GM19238 (cell line): ENCODE measurements around the gene LRRC8B.
"Not testable (repeated sequence)": the region's sequence is repeated elsewhere in the genome, so short reads cannot be mapped to it uniquely, and the experiment has no call there.

ENCODE experiments used
- DNase-seq: peaks from one replicate; pipeline ENCODE4 v3.0.0; 2011; ENCODE audit warnings: low spot score; ENCODE audit not compliant: insufficient read length

The LRRC8B gene

GRCh38 chr1:89581859-89582258 lies 57.2 kb downstream of the LRRC8B start:
- DNase-seq: no peak

DNA sequence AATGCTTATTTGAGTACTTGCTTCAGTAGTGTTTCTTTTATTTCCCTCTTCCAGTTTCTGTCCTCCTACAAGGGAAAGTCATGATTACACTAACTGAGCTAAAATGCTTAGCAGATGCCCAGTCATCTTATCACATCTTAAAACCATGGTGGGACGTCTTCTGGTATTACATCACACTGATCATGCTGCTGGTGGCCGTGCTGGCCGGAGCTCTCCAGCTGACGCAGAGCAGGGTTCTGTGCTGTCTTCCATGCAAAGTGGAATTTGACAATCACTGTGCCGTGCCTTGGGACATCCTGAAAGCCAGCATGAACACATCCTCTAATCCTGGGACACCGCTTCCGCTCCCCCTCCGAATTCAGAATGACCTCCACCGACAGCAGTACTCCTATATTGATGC lies 57.9 kb downstream of the LRRC8B start:
- no peak for DNase-seq

DNA sequence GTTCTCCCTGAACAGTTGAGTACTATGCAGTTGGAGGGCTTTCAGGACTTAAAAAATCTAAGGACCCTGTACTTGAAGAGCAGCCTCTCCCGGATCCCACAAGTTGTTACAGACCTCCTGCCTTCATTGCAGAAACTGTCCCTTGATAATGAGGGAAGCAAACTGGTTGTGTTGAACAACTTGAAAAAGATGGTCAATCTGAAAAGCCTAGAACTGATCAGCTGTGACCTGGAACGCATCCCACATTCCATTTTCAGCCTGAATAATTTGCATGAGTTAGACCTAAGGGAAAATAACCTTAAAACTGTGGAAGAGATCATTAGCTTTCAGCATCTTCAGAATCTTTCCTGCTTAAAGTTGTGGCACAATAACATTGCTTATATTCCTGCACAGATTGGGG lies 59.6 kb downstream of the LRRC8B start:
- DNase-seq: no peak

DNA sequence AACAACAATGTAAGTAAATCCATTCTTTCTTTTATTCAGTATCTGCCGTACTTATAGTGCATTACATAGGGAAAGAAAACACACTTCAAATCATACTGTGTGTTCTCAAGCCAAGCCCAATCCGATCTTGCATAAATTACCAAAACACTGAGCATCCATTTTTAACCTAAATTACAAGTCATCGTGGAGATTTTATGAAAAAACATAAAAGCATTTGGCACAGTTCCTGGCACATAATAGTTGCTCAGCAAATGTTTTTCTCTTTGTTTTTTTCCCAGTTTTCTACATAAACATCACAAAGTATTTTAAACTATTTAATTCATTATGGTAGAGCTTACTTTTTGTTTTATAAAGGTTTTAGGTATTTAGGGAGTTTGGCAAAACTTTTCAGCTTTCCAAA lies 60.2 kb downstream of the LRRC8B start:
- no peak for DNase-seq

DNA sequence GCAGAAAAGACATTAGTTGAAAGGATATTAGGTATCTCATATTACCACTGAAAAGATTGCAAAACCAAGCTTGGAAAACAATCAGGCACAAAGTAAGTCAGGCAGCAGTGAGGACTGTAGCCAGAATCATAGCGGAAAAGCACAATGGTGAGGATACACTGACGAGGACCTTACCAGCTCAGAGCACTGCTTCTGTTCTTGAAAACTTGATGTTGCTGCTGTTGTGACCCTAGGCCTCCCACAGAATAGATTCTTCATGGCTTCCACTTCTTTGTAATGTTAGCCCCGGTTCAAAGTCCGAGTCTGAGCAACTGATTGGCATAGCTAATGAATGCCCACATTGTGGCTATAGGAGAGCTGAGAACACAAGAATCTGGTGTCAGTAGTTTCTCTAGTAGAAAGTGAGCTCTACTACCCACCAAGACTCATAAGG lies 63.1 kb downstream of the LRRC8B start:
- DNase-seq: no peak

DNA sequence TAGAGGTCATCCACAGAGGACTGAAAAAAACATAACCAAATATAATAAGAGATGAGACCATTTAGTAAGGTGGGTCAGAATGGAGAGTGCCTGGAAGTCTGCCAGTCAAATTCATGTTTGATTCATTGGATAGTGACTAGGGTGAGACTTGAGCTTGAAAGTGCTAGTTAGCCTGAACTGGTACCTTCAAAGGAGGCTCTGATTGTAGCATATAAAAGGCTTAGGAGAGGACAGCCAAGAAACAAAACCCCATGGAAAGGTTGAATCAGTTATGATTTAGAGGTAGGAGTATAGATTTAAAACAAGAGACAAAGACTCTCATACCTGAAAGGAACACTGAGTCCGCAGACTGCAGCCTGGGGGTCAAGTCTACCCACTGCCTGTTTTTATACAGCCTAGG lies 63.9 kb downstream of the LRRC8B start:
- DNase-seq: no peak

- no peak for DNase-seq
Observed at GRCh38 chr1:89589515-89589914, 64.9 kb downstream of the LRRC8B start.

GRCh38 chr1:89590341-89591080 lies 65.9 kb downstream of the LRRC8B start:
- no peak for DNase-seq

- not testable (repeated sequence) for DNase-seq
Observed at GRCh38 chr1:89592861-89593302, 68.3 kb downstream of the LRRC8B start.

- DNase-seq: no peak
Observed at GRCh38 chr1:89594096-89594740, 69.6 kb downstream of the LRRC8B start.

DNA sequence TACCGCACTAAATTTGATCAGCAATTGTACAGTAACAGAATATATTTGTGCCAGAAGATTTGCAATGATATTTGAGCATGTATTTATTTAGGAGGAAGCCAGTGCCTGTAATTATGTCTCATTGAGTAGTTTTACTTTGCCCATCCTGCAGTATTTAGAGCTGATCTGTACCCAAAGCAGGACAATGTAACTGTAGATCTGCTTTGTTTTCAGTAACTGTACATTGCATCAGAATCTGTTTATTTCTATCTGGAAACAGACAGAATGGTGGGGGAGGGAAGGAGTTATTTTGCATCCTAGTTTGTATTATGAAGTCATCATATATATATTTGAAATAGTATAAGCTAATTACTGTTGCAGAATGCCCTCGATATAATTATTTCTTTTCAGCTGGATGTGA lies 72.1 kb downstream of the LRRC8B start:
- no peak for DNase-seq

- no peak for DNase-seq
Observed at GRCh38 chr1:89598450-89599331, 74.1 kb downstream of the LRRC8B start.

DNA sequence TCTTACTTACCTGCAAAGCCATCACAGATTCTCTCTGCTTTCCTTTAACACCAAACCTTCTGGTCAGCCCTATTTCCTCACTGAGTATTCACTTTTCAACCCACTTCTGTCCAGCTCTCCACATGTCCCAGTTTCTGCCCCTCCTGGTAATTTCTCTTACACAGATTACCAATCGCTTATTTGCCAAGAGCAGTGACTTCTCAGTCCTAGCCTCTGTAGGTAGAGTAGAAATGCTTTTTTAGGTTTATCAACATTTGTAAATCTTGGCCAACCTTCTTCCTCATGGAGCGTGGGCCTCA lies 74.7 kb downstream of the LRRC8B start:
- no peak for DNase-seq

DNA sequence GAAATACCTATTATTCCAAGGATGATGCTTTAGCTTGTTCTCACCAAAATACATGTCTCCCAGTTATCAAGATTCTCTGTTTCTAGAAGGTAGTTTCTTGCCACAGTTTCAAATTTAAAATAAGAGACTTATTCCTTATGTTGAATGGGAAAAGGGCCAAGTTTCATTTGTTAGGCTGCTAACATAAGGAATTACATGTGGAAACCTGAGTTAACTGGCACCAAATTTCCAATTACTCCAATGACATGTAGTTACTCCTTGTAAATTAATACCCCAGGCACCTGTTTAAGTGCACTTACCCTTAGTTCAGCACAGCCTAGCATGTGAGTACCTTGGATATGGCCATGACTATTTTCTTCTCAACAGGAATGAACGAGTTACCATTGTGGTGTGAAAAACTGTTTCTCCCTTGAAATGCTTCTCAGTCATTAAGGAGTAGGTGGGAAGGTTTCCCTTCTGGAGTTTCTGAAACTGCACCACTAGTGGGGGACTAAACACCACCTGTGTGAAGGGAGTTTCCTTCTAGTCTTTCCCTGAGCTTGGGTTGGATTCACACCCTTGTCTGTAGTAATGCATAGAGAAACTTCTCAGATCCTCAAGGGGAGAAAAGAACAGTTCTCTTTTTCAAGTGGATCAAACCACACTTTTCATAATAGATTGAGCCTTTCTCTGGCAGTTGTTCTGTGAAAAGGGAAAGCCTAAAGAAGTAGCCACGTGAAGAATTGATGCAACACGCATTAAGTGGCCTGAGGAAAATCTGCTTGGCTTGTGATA lies 76.0 kb downstream of the LRRC8B start:
- DNase-seq: no peak

- no peak for DNase-seq
Observed at GRCh38 chr1:89602871-89603404, 78.3 kb downstream of the LRRC8B start.

- DNase-seq: no peak
Observed at GRCh38 chr1:89603651-89604413, 79.2 kb downstream of the LRRC8B start.

GRCh38 chr1:89604414-89604735 lies 79.7 kb downstream of the LRRC8B start:
- no peak for DNase-seq

DNA sequence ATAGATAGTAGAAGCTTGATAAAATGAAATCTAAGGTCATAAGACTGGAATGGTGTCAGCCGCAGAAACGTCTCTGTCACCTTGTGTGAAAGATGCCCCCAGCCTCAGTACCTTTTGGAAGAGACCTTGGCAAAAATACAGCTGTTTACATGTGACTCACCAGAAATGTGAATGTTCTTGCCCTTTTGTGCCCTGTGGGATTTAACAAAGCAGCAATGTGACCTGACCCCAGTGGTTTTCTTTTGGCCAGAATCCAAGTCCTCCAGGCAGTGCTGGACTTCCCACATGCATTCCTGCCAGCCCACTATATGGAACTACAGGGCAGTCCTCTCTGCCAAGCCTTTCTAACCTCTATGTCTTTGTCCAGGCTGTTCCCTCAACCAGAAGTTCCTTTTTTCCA lies 81.1 kb downstream of the LRRC8B start:
- no peak for DNase-seq

GRCh38 chr1:89606227-89606980 lies 81.8 kb downstream of the LRRC8B start:
- DNase-seq: no peak

DNA sequence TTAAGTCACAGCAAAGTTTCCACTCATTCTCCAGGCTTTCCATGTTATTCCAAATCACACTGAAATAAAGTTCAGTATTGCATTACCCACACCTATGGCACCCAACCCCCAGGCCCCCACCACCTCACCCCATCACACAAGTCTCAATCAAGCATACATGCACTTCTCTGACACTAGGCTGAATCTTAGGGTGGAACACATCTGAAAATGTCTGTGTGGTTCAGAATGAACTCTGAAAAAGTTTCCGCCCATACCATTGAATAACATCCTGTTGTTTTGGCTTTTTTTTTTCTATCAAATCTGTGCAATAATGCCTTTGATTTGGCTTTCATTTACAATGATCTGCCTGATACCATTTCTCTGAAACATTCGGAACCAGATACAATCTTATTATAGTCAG lies 82.5 kb downstream of the LRRC8B start:
- DNase-seq: no peak
